Common myeloid progenitor, CD34-positive (primary cell): ENCODE results near the gene DCAF7.

Experiments
- CTCF ChIA-PET: fragments of 350-600 bp; sonication (Branson Sonifier 250); formaldehyde crosslinking; loops from one replicate; lab custom pipeline; 2021; ENCODE audit warnings: antibody characterized with exemption; lab: Charles Lee
- POLR2A ChIA-PET: fragments of 350-600 bp; sonication (Branson Sonifier 250); formaldehyde crosslinking; loops from one replicate; lab custom pipeline; 2021; ENCODE audit warnings: antibody characterized with exemption; lab: Charles Lee
- DNase-seq, 3 donors: peaks; one replicate each; pipeline versions ENCODE4 v3.0.0 to v3.0.0-alpha.2; 2013
- H3K27ac ChIP-seq, 2 experiments: 1 replicate in 1 of 2; 2 replicates in 1 of 2; pipeline ENCODE4 v1.7.0; 2013; ENCODE audit warnings: inconsistent platforms in 2 of 2, low read length in 2 of 2, mild to moderate bottlenecking in 2 of 2, low read depth in 1 of 2, moderate library complexity in 1 of 2; ENCODE audit not compliant: severe bottlenecking in 2 of 2, insufficient read depth in 1 of 2, poor library complexity in 1 of 2
- H3K27me3 ChIP-seq, 5 experiments: replicated peaks in 2 of 5; 1 replicate in 3 of 5; 2 replicates in 2 of 5; pipeline versions ENCODE4 v1.6.1 to v1.7.0; 2013; ENCODE audit warnings: low read length in 4 of 5, mild to moderate bottlenecking in 2 of 5, moderate library complexity in 2 of 5, inconsistent platforms in 1 of 5; ENCODE audit not compliant: insufficient read depth in 5 of 5, control insufficient read depth in 4 of 5
- H3K36me3 ChIP-seq, 4 experiments: 1 replicate in 2 of 4; 2 replicates in 2 of 4; pipeline versions ENCODE4 v1.6.1 to v1.7.0; 2013; ENCODE audit warnings: low read length in 3 of 4, control low read depth in 1 of 4, mild to moderate bottlenecking in 1 of 4; ENCODE audit not compliant: control insufficient read depth in 4 of 4, insufficient read depth in 4 of 4
- H3K4me1 ChIP-seq, 4 experiments: 1 replicate in 3 of 4; 2 replicates in 1 of 4; pipeline versions ENCODE4 v1.6.1 to v1.7.1; 2013; ENCODE audit warnings: low read length in 3 of 4, mild to moderate bottlenecking in 3 of 4, control low read depth in 1 of 4, inconsistent platforms in 1 of 4, moderate library complexity in 1 of 4; ENCODE audit not compliant: control insufficient read depth in 4 of 4, insufficient read depth in 4 of 4; ENCODE audit errors: control extremely low read depth in 1 of 4
- H3K4me3 ChIP-seq, 7 experiments: 1 replicate in 4 of 7; 2 replicates in 3 of 7; pipeline versions ENCODE4 v1.5.1 to v1.7.0; 2013; ENCODE audit warnings: mild to moderate bottlenecking in 7 of 7, low read length in 6 of 7, moderate library complexity in 6 of 7, inconsistent platforms in 2 of 7, low read depth in 2 of 7, control low read depth in 1 of 7; ENCODE audit not compliant: insufficient read depth in 4 of 7, control insufficient read depth in 1 of 7; ENCODE audit errors: extremely low read depth in 1 of 7
- H3K9me3 ChIP-seq, 5 experiments: 1 replicate in 4 of 5; 2 replicates in 1 of 5; pipeline versions ENCODE4 v1.6.1 to v1.7.1; 2013; ENCODE audit warnings: low read length in 4 of 5, mild to moderate bottlenecking in 2 of 5, inconsistent platforms in 1 of 5, low read depth in 1 of 5, moderate library complexity in 1 of 5; ENCODE audit not compliant: control insufficient read depth in 4 of 5, insufficient read depth in 2 of 5; ENCODE audit errors: control extremely low read depth in 1 of 5
- WGBS: methylation state at CpG from one replicate; pipeline ENCODE4 v1.1.5; 2013; ENCODE audit not compliant: insufficient coverage; 5-methylcytosine and 5-hydroxymethylcytosine counted together

Gene DCAF7

GRCh38 chr17:63558441-63558840 lies 8.2 kb downstream of the DCAF7 start:
- CTCF ChIA-PET = interaction anchor here (0.9 kb wide), 1 partner anchor 33 kb away, joined by 3 read pairs; no protein-coding TSS in a partner anchor
- no peak for DNase-seq
- H3K36me3 ChIP-seq = peaks cover 0 to 3% (median 0%) of the 10 kb centered on the region in 4 experiments
- H3K4me1 ChIP-seq = peaks cover 4 to 23% (median 16%) of the 10 kb centered on the region in 4 experiments
- POLR2A ChIA-PET = no interaction called here
- H3K27ac ChIP-seq = no peak overlapping the region
- H3K9me3 ChIP-seq = no peaks in the 10 kb centered on the region
- no peaks in the 10 kb centered on the region for H3K27me3 ChIP-seq
- H3K4me3 ChIP-seq = no peak overlapping the region
- 100% methylated on average over 1 of the region's 3 CpGs for WGBS

DNA sequence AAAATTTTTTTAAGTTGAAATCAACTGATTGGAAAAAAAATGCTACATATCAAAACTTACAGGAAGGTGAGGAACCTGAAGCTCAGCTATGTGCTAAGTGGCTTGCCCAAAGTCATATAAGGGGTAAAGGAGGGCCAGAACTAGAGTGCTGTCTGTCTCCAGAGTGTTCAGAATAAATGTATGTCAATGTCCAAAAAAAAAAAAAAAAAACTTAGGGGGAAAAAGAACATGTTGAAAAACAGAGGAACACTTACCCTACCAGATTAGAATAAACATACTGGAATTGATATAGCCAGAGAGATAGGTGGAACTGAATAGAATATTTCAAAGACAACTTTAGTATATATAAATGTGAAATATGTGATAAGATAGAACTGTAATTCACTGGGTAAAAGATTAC lies 11.5 kb downstream of the DCAF7 start:
- H3K36me3 ChIP-seq = peaks cover 0 to 5% (median 2%) of the 10 kb centered on the region in 4 experiments
- H3K4me3 ChIP-seq = no peak overlapping the region
- DNase-seq = no peak
- CTCF ChIA-PET = interaction anchor here (1.5 kb wide), 1 partner anchor 59 kb away, joined by 3 read pairs; no protein-coding TSS in a partner anchor
- H3K27me3 ChIP-seq = no peaks in the 10 kb centered on the region
- H3K27ac ChIP-seq = no peak overlapping the region
- H3K4me1 ChIP-seq = peaks cover 0 to 5% (median 0%) of the 10 kb centered on the region in 4 experiments
- no peaks in the 10 kb centered on the region for H3K9me3 ChIP-seq
- POLR2A ChIA-PET = interaction anchor here (0.7 kb wide), 1 partner anchor 32 kb away, joined by 4 read pairs; no protein-coding TSS in a partner anchor

GRCh38 chr17:63563339-63563738 lies 13.1 kb downstream of the DCAF7 start:
- Histone ChIP-seq H3K27me3 (no peaks in the 10 kb centered on the region), H3K27ac (no peak overlapping the region), H3K4me1 (peaks cover 0 to 5% (median 0%) of the 10 kb centered on the region in 4 experiments), H3K36me3 (peaks cover 0 to 5% (median 2%) of the 10 kb centered on the region in 4 experiments), H3K9me3 (no peaks in the 10 kb centered on the region), H3K4me3 (no peak overlapping the region)
- no peak for DNase-seq
- no CpG with 5 or more reads among the region's 2 CpGs for WGBS
- CTCF ChIA-PET = interaction anchor here (1.3 kb wide), 1 partner anchor 138 kb away, joined by 4 read pairs; no protein-coding TSS in a partner anchor
- POLR2A ChIA-PET = no interaction called here

DNA sequence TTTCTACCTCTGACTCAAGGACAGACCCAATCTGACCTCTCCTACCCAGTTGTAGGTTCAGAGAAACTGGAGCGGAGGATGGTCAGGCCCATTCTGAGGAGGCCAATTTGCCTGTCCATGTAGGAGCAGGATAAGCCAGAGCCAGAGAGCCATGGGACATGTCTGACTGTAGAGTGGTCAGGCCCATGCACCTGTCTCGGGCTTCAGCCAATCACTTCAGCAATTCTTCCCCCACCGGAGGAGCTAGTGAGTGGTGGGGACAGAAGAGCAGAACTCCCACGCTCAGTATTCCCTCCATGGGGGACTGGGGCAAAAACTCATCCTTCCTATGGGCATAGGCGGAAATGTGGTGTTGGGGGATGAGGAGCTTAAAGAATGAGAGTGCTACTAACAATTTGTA lies 14.3 kb downstream of the DCAF7 start:
- ChIA-PET POLR2A (no interaction called here), CTCF (interaction anchor here (0.9 to 1.7 kb wide), 4 partner anchors 8 to 141 kb away, joined by 3 to 6 read pairs (median 3); partner anchors contain the start of gene TACO1)
- Histone ChIP-seq H3K4me1 (peaks cover 0 to 5% (median 0%) of the 10 kb centered on the region in 4 experiments), H3K36me3 (peaks cover 0 to 7% (median 3%) of the 10 kb centered on the region in 4 experiments), H3K27me3 (no peaks in the 10 kb centered on the region), H3K9me3 (no peaks in the 10 kb centered on the region), H3K4me3 (no peak overlapping the region), H3K27ac (no peak overlapping the region)
- DNase-seq = no peak
- WGBS = 100% methylated on average over 2 of the region's 5 CpGs

- Histone ChIP-seq H3K4me3 (no peak overlapping the region), H3K27ac (no peak overlapping the region), H3K9me3 (no peaks in the 10 kb centered on the region), H3K36me3 (peaks cover 0 to 7% (median 5%) of the 10 kb centered on the region in 4 experiments), H3K27me3 (no peaks in the 10 kb centered on the region), H3K4me1 (no peaks in the 10 kb centered on the region)
- 100% methylated on average over 1 of the region's 1 CpG for WGBS
- DNase-seq = no peak
- POLR2A ChIA-PET = no interaction called here
- CTCF ChIA-PET = interaction anchor here (0.6 kb wide), 1 partner anchor 27 kb away, joined by 3 read pairs; no protein-coding TSS in a partner anchor
Measured at GRCh38 chr17:63567229-63567628, 17.0 kb downstream of the DCAF7 start.

GRCh38 chr17:63568563-63568962 lies 18.3 kb downstream of the DCAF7 start:
- peaks cover 3 to 7% (median 7%) of the 10 kb centered on the region in 4 experiments for H3K36me3 ChIP-seq
- no peaks in the 10 kb centered on the region for H3K4me1 ChIP-seq
- no peaks in the 10 kb centered on the region for H3K9me3 ChIP-seq
- no peaks in the 10 kb centered on the region for H3K27me3 ChIP-seq
- CTCF ChIA-PET = interaction anchor here (0.9 to 1.9 kb wide), 4 partner anchors 8 to 44 kb away, joined by 3 to 6 read pairs (median 4); no protein-coding TSS in a partner anchor
- 83% methylated on average over 7 of the region's 8 CpGs for WGBS
- POLR2A ChIA-PET = no interaction called here
- no peak overlapping the region for H3K4me3 ChIP-seq
- DNase-seq = no peak
- no peak overlapping the region for H3K27ac ChIP-seq

DNA sequence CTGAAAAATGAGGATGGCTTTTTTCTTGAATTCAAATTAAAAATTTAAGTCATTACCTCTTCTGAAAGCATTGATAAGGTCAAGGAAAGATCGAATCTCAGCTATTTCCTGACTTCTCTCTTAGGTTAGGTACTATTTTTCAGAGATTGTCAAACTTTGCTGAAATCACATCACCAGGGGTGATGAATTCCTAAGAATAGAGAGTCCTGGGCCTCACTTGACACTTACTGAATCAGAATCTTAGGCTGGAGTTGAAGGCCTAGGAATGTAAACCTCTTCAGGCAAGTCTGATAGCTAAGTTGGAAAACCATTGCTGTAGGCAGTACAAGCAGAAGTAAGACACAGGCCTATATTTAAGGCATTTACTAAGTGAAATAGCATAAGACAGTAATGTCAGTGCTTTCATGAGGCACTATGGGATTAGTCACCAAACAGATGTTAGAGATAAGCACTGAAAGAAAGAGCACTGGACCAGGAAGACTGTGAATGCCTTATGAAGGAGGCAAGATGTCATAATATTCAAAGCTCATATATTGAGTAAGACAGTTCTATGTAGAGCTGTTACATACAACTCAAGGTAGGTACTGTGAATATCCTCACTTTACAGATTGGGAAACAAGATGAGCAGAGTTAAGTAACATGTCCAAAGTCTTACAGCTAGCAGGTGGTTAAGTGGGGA lies 21.5 kb downstream of the DCAF7 start:
- CTCF ChIA-PET = interaction anchor here (1.0 to 1.4 kb wide), 4 partner anchors 11 to 146 kb away, joined by 3 to 5 read pairs (median 3); no protein-coding TSS in a partner anchor
- POLR2A ChIA-PET = no interaction called here
- H3K36me3 ChIP-seq = peaks cover 4 to 8% (median 6%) of the 10 kb centered on the region in 4 experiments
- no peaks in the 10 kb centered on the region for H3K4me1 ChIP-seq
- DNase-seq = peak in 2 of 3 donors; percentile 14 to 15
- H3K27me3 ChIP-seq = no peaks in the 10 kb centered on the region
- H3K9me3 ChIP-seq = no peaks in the 10 kb centered on the region
- 100% methylated on average over 1 of the region's 1 CpG for WGBS
- H3K4me3 ChIP-seq = no peak overlapping the region
- no peak overlapping the region for H3K27ac ChIP-seq
